GM04503 (cell line): Measurements from ENCODE around the gene ABLIM1.

Experiments
- DNase-seq: peaks from one replicate; pipeline ENCODE4 v3.0.0-alpha.2; 2012; ENCODE audit warnings: low read depth

The ABLIM1 gene

GRCh38 chr10:114623155-114623554, 34.9 kb downstream of the ABLIM1 start:
- DNase-seq: no peak

- no peak for DNase-seq
These were observed 39.4 kb downstream of the ABLIM1 start for GRCh38 chr10:114618722-114619121.

GRCh38 chr10:114616516-114616915, 41.6 kb downstream of the ABLIM1 start:
- no peak for DNase-seq

GRCh38 chr10:114616103-114616502, 42.0 kb downstream of the ABLIM1 start:
- DNase-seq: no peak

GRCh38 chr10:114615600-114616007, 42.5 kb downstream of the ABLIM1 start:
- no peak for DNase-seq

- DNase-seq: no peak
These were observed 44.7 kb downstream of the ABLIM1 start for GRCh38 chr10:114613237-114613979.

- no peak for DNase-seq
These were observed 46.5 kb downstream of the ABLIM1 start for GRCh38 chr10:114611617-114612016.

- DNase-seq: no peak
These were observed 48.3 kb downstream of the ABLIM1 start for GRCh38 chr10:114609518-114610426.

GRCh38 chr10:114607358-114607998, 50.6 kb downstream of the ABLIM1 start:
- DNase-seq: no peak

GRCh38 chr10:114605155-114605797, 52.8 kb downstream of the ABLIM1 start:
- DNase-seq: no peak

GRCh38 chr10:114604357-114605130, 53.5 kb downstream of the ABLIM1 start:
- no peak for DNase-seq

GRCh38 chr10:114603948-114604347, 54.1 kb downstream of the ABLIM1 start:
- DNase-seq: no peak

- no peak for DNase-seq
These were observed 54.8 kb downstream of the ABLIM1 start for GRCh38 chr10:114603303-114603702.

- no peak for DNase-seq
These were observed 58.0 kb downstream of the ABLIM1 start for GRCh38 chr10:114600057-114600456.

GRCh38 chr10:114596793-114597192, 61.3 kb downstream of the ABLIM1 start:
- no peak for DNase-seq

GRCh38 chr10:114593816-114594468, 64.1 kb downstream of the ABLIM1 start:
- no peak for DNase-seq

- DNase-seq: no peak
These were observed 64.8 kb downstream of the ABLIM1 start for GRCh38 chr10:114593240-114593792.

- no peak for DNase-seq
These were observed 67.1 kb downstream of the ABLIM1 start for GRCh38 chr10:114590993-114591392.

- no peak for DNase-seq
These were observed 73.7 kb downstream of the ABLIM1 start for GRCh38 chr10:114584419-114584818.

- DNase-seq: no peak
These were observed 77.0 kb downstream of the ABLIM1 start for GRCh38 chr10:114581071-114581470.
